CD4-positive, CD25-positive, alpha-beta regulatory T cell (primary cell): ENCODE data around the gene CTDSP1. TPM values are rescaled to one million over a fixed set of nuclear protein-coding genes. Genes with fewer than 3 reads are reported as not detected.

Experiments
- ATAC-seq, 2 donors: fragments of 150-1000 bp; cut with Tn5 transposase; one replicate each; pipeline ENCODE4 v1.10.0; 2021; ENCODE audit warnings: low read depth in 2 of 2, moderate number of reproducible peaks in 2 of 2, moderate library complexity in 1 of 2
- DNase-seq, 3 donors: peaks; one replicate each; pipeline versions ENCODE4 v3.0.0 to v3.0.0-alpha.2; 2012 to 2022; ENCODE audit warnings: mixed read lengths in 1 of 3
- H3K27ac ChIP-seq: one replicate; pipeline ENCODE4 v1.7.0; 2013; ENCODE audit warnings: mild to moderate bottlenecking, low read length; ENCODE audit not compliant: insufficient read depth, poor library complexity, severe bottlenecking
- H3K27me3 ChIP-seq: one replicate; pipeline ENCODE4 v1.7.0; 2013; ENCODE audit warnings: low read length; ENCODE audit not compliant: control insufficient read depth, insufficient read depth
- H3K36me3 ChIP-seq: one replicate; pipeline ENCODE4 v1.7.0; 2013; ENCODE audit warnings: mild to moderate bottlenecking, low read length, moderate library complexity; ENCODE audit not compliant: control insufficient read depth, insufficient read depth
- H3K4me1 ChIP-seq: 2 replicates; pipeline ENCODE4 v1.7.0; 2013; ENCODE audit warnings: mild to moderate bottlenecking, low read length; ENCODE audit not compliant: insufficient read depth, control insufficient read depth, poor library complexity, severe bottlenecking
- H3K4me3 ChIP-seq: one replicate; pipeline ENCODE4 v1.7.0; 2013; ENCODE audit warnings: low read depth, mild to moderate bottlenecking, low read length, moderate library complexity
- H3K9me3 ChIP-seq, 2 experiments: 1 replicate in 1 of 2; 2 replicates in 1 of 2; pipeline ENCODE4 v1.7.0; 2013; ENCODE audit warnings: low read length in 2 of 2, mild to moderate bottlenecking in 1 of 2, moderate library complexity in 1 of 2; ENCODE audit not compliant: control insufficient read depth in 2 of 2
- H3K27ac Mint-ChIP-seq, 3 donors: one replicate each; pipeline ENCODE4 v1.8.0; 2020 to 2022; ENCODE audit warnings: mild to moderate bottlenecking in 3 of 3, mixed read lengths in 3 of 3, moderate library complexity in 2 of 3
- H3K27me3 Mint-ChIP-seq: one replicate; pipeline ENCODE4 v1.8.0; 2022; ENCODE audit warnings: mild to moderate bottlenecking, mixed read lengths
- H3K36me3 Mint-ChIP-seq: one replicate; pipeline ENCODE4 v1.8.0; 2020; ENCODE audit warnings: mixed read lengths
- H3K4me1 Mint-ChIP-seq, 4 donors: one replicate each; pipeline ENCODE4 v1.8.0; 2020 to 2022; ENCODE audit warnings: mixed read lengths in 4 of 4, mild to moderate bottlenecking in 1 of 4
- H3K4me3 Mint-ChIP-seq, 4 donors: one replicate each; pipeline ENCODE4 v1.8.0; 2020 to 2022; ENCODE audit warnings: mild to moderate bottlenecking in 4 of 4, mixed read lengths in 4 of 4, moderate library complexity in 3 of 4
- H3K9me3 Mint-ChIP-seq, 7 donors: one replicate each; pipeline ENCODE4 v1.8.0; 2020 to 2022; ENCODE audit warnings: mixed read lengths in 7 of 7, mild to moderate bottlenecking in 3 of 7, moderate library complexity in 2 of 7
- polyA plus RNA-seq, 4 donors: library from polyadenylated mRNA; unstranded; fragments of 300-500 nt; fragmentation: Illumina TruSeq; gene quantifications; one replicate each; pipeline ENCODE4 v1.2.3, GENCODE V29; 2021
- total RNA-seq: library from RNA; stranded (reverse); gene quantifications from one replicate; pipeline ENCODE4 v1.2.3, GENCODE V29; 2022

CTDSP1 gene
- total and polyA plus RNA-seq, 5 donors from 2014 or later: 18.8 to 146 (median 27.4) TPM

GRCh38 chr2:218364196-218364595 is 35.5 kb upstream of the CTDSP1 start:
- no peaks in the 10 kb centered on the region for H3K9me3 ChIP-seq
- Mint-ChIP-seq H3K4me3 (peak overlapping the region in 1 of 4 donors; percentile 25), H3K9me3 (peaks cover 0 to 2% (median 0%) of the 10 kb centered on the region in 7 donors), H3K36me3 (no peaks in the 10 kb centered on the region), H3K27ac (no peak overlapping the region), H3K27me3 (no peaks in the 10 kb centered on the region), H3K4me1 (peaks cover 0 to 21% (median 2%) of the 10 kb centered on the region in 4 donors)
- H3K27me3 ChIP-seq: no peaks in the 10 kb centered on the region
- no peak overlapping the region for H3K27ac ChIP-seq
- no peak for DNase-seq
- no peak for ATAC-seq
- peaks cover 10% of the 10 kb centered on the region for H3K4me1 ChIP-seq
- H3K36me3 ChIP-seq: no peaks in the 10 kb centered on the region
- no peak overlapping the region for H3K4me3 ChIP-seq

DNA sequence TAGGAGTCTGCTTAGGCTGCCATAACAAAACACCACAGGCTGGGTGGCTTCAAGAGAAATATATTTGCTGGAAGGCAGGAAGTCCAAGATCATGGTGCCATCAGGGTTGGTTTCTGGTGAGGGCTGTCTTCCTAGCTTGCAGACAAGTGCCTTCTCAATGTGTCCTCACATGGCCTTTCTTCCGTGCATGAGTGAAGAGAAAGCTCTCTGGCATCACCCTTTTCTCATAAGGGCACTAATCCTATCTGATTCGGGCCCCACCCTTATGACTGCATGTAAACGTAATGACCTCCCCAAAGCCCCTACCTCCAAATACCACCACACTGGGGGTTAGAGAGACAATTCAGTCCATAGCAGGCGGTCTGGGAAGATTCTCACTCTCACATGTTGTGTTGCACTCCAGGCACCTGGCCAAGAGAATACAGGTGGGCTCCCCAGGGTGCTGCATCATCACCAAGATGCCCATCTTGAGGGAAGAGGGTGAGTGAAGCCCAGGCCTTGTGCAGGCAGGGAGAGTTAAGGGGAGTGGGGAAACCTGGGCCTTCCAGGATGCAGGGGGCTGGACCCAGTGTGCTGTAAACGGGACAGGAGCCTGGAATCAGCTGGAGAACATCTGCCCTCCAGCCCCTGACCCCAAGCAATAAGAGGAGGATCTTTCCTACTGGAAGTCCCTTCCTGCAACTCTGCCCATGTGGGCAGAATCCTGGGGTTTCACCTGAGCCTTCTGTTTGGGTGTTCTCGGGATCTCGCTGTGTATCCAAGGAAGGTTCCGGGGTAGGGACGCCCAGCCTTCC is 32.9 kb upstream of the CTDSP1 start:
- H3K4me1 ChIP-seq: peaks cover 10% of the 10 kb centered on the region
- no peaks in the 10 kb centered on the region for H3K9me3 ChIP-seq
- peak overlapping the region; percentile 72 for H3K27ac ChIP-seq
- no peaks in the 10 kb centered on the region for H3K36me3 ChIP-seq
- Mint-ChIP-seq H3K27ac (peak overlapping the region; percentile 56 to 91 (median 82)), H3K36me3 (no peaks in the 10 kb centered on the region), H3K27me3 (no peaks in the 10 kb centered on the region), H3K9me3 (peaks cover 0 to 2% (median 0%) of the 10 kb centered on the region in 7 donors), H3K4me3 (peak overlapping the region; percentile 65 to 84 (median 75)), H3K4me1 (peaks cover 0 to 34% (median 9%) of the 10 kb centered on the region in 4 donors)
- ATAC-seq (no peak), DNase-seq (no peak)
- no peaks in the 10 kb centered on the region for H3K27me3 ChIP-seq
- H3K4me3 ChIP-seq: peak overlapping the region; percentile 44

GRCh38 chr2:218367415-218368149 is 32.1 kb upstream of the CTDSP1 start:
- H3K36me3 ChIP-seq: no peaks in the 10 kb centered on the region
- peak overlapping the region; percentile 73 for H3K4me3 ChIP-seq
- H3K27ac ChIP-seq: peak overlapping the region; percentile 72
- DNase-seq: peak; percentile 58 to 77 (median 61)
- H3K4me3 Mint-ChIP-seq: peak overlapping the region; percentile 65 to 88 (median 82)
- peaks cover 0 to 34% (median 9%) of the 10 kb centered on the region in 4 donors for H3K4me1 Mint-ChIP-seq
- ATAC-seq: peak; percentile 77 to 80
- no peaks in the 10 kb centered on the region for H3K36me3 Mint-ChIP-seq
- peaks cover 10% of the 10 kb centered on the region for H3K4me1 ChIP-seq
- no peaks in the 10 kb centered on the region for H3K9me3 ChIP-seq
- peaks cover 0 to 2% (median 0%) of the 10 kb centered on the region in 7 donors for H3K9me3 Mint-ChIP-seq
- H3K27ac Mint-ChIP-seq: peak overlapping the region; percentile 79 to 96 (median 85)
- H3K27me3 ChIP-seq: no peaks in the 10 kb centered on the region
- H3K27me3 Mint-ChIP-seq: no peaks in the 10 kb centered on the region

- Mint-ChIP-seq H3K4me3 (peak overlapping the region; percentile 22 to 88 (median 76)), H3K27ac (peak overlapping the region; percentile 79 to 96 (median 85)), H3K9me3 (peaks cover 0 to 2% (median 0%) of the 10 kb centered on the region in 7 donors), H3K27me3 (no peaks in the 10 kb centered on the region), H3K4me1 (peaks cover 0 to 34% (median 9%) of the 10 kb centered on the region in 4 donors), H3K36me3 (no peaks in the 10 kb centered on the region)
- Histone ChIP-seq H3K9me3 (no peaks in the 10 kb centered on the region), H3K4me3 (peak overlapping the region; percentile 73), H3K4me1 (peaks cover 10% of the 10 kb centered on the region), H3K27ac (peak overlapping the region; percentile 72), H3K36me3 (no peaks in the 10 kb centered on the region), H3K27me3 (no peaks in the 10 kb centered on the region)
- DNase-seq (no peak), ATAC-seq (no peak)
Observed at GRCh38 chr2:218368150-218368528, 31.5 kb upstream of the CTDSP1 start.

DNA sequence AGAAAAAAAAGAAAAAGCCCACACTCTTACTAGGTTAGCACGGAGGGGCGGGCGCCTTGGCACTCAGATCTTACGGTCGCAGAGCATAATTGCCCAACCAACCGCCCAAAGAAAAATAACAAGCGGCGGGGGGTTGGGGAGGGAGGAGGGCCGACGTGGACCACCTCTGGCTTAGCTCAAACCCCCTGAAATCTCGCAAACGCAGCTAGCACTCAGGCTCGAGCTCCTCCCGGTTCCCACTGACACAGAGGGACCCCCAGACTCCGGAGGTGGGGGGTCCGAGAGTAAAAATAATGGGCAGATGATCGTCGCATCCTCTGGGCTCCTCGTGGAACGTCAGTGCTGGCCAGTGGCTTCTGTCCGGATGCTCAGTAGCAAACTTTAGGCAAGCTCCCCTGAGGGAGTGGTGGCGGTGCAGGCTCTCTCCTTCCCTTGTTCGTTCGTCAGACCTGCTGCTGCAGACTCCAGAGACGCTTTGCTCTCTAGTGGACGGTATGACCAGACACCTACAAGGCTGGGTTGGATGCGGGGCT is 31.0 kb upstream of the CTDSP1 start:
- H3K9me3 ChIP-seq: no peaks in the 10 kb centered on the region

DNA sequence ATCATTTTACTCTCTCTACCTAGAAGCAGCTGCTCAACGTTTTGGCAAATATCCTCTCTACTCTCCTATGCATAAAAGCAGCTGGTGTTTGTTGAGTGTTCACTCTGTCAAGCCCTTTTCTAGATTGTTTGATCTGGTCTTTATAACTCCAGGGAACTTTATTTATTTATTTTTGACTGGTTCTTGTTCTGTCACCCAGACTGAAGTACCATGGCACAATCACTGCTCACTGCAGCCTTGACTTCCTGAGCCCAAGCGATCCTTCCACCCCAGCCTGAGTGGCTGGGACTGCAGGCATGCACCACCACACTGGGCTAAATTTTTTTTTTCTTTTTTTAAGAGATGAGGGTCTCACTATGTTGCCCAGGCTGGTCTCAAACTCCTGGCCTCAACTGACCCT is 30.3 kb upstream of the CTDSP1 start:
- H3K4me3 ChIP-seq: no peak overlapping the region
- no peaks in the 10 kb centered on the region for H3K27me3 Mint-ChIP-seq
- H3K27ac ChIP-seq: no peak overlapping the region
- peaks cover 10% of the 10 kb centered on the region for H3K4me1 ChIP-seq
- H3K4me1 Mint-ChIP-seq: peaks cover 0 to 34% (median 9%) of the 10 kb centered on the region in 4 donors
- H3K36me3 Mint-ChIP-seq: no peaks in the 10 kb centered on the region
- H3K27me3 ChIP-seq: no peaks in the 10 kb centered on the region
- ATAC-seq (no peak), DNase-seq (no peak)
- no peaks in the 10 kb centered on the region for H3K36me3 ChIP-seq
- peak overlapping the region in 2 of 3 donors; percentile 85 to 86 for H3K27ac Mint-ChIP-seq
- peak overlapping the region in 3 of 4 donors; percentile 59 to 68 (median 61) for H3K4me3 Mint-ChIP-seq
- H3K9me3 ChIP-seq: no peaks in the 10 kb centered on the region
- peaks cover 0 to 2% (median 0%) of the 10 kb centered on the region in 7 donors for H3K9me3 Mint-ChIP-seq

More for the DNA sequence above, 31.0 kb upstream of the CTDSP1 start:
- H3K4me1 ChIP-seq: peaks cover 10% of the 10 kb centered on the region
- peak overlapping the region; percentile 61 to 84 (median 70) for H3K4me3 Mint-ChIP-seq
- H3K27ac Mint-ChIP-seq: peak overlapping the region in 2 of 3 donors; percentile 79 to 85
- DNase-seq: no peak
- H3K27me3 Mint-ChIP-seq: no peaks in the 10 kb centered on the region
- no peak overlapping the region for H3K4me3 ChIP-seq
- H3K36me3 Mint-ChIP-seq: no peaks in the 10 kb centered on the region
- H3K27ac ChIP-seq: no peak overlapping the region
- H3K36me3 ChIP-seq: no peaks in the 10 kb centered on the region
- H3K4me1 Mint-ChIP-seq: peaks cover 0 to 34% (median 9%) of the 10 kb centered on the region in 4 donors
- H3K27me3 ChIP-seq: no peaks in the 10 kb centered on the region
- ATAC-seq: no peak
- H3K9me3 Mint-ChIP-seq: peaks cover 0 to 2% (median 0%) of the 10 kb centered on the region in 7 donors

GRCh38 chr2:218370410-218371063 is 29.1 kb upstream of the CTDSP1 start:
- peaks cover 10% of the 10 kb centered on the region for H3K4me1 ChIP-seq
- no peak overlapping the region for H3K4me3 ChIP-seq
- H3K36me3 ChIP-seq: no peaks in the 10 kb centered on the region
- ATAC-seq (no peak), DNase-seq (no peak)
- Mint-ChIP-seq H3K4me3 (no peak overlapping the region), H3K27ac (peak overlapping the region; percentile 11 to 28 (median 17)), H3K27me3 (no peaks in the 10 kb centered on the region), H3K9me3 (peaks cover 0 to 2% (median 0%) of the 10 kb centered on the region in 7 donors), H3K4me1 (peaks cover 0 to 30% (median 9%) of the 10 kb centered on the region in 4 donors), H3K36me3 (no peaks in the 10 kb centered on the region)
- H3K27me3 ChIP-seq: no peaks in the 10 kb centered on the region
- no peaks in the 10 kb centered on the region for H3K9me3 ChIP-seq
- no peak overlapping the region for H3K27ac ChIP-seq
